Skeletal muscle tissue (tissue), 4 donors: ENCODE results near the gene FURIN. TPM values are rescaled to one million over a fixed set of nuclear protein-coding genes. Genes with fewer than 3 reads are reported as not detected.
"Not testable (repeated sequence)": the region's sequence is repeated elsewhere in the genome, so short reads cannot be mapped to it uniquely, and the experiment has no call there.

ENCODE experiments used
- H3K27ac ChIP-seq: one replicate; pipeline ENCODE4 v1.7.0; 2013; ENCODE audit warnings: mild to moderate bottlenecking, low read depth, low read length, inconsistent platforms
- H3K27me3 ChIP-seq, 3 donors: one replicate each; pipeline ENCODE4 v1.7.0; 2013; ENCODE audit warnings: low read length in 3 of 3; ENCODE audit not compliant: control insufficient read depth in 3 of 3, insufficient read depth in 3 of 3
- H3K36me3 ChIP-seq, 3 donors: one replicate each; pipeline ENCODE4 v1.7.0; 2013; ENCODE audit warnings: low read length in 3 of 3; ENCODE audit not compliant: control insufficient read depth in 3 of 3, insufficient read depth in 3 of 3
- H3K4me1 ChIP-seq, 3 donors: one replicate each; pipeline ENCODE4 v1.7.0; 2013; ENCODE audit warnings: low read length in 3 of 3, mild to moderate bottlenecking in 3 of 3; ENCODE audit not compliant: control insufficient read depth in 3 of 3, insufficient read depth in 3 of 3
- H3K4me3 ChIP-seq, 3 donors: one replicate each; pipeline ENCODE4 v1.7.0; 2013; ENCODE audit warnings: low read length in 3 of 3
- H3K9ac ChIP-seq, 3 donors: one replicate each; pipeline ENCODE4 v1.7.0; 2013; ENCODE audit warnings: low read length in 3 of 3, mild to moderate bottlenecking in 3 of 3, moderate library complexity in 2 of 3, low read depth in 1 of 3
- H3K9me3 ChIP-seq, 3 donors: one replicate each; pipeline ENCODE4 v1.7.0; 2013; ENCODE audit warnings: low read length in 3 of 3; ENCODE audit not compliant: control insufficient read depth in 3 of 3
- total RNA-seq: library from RNA; depleted of rRNA; stranded (reverse); fragments of >200 nt; gene quantifications from one replicate; pipeline ENCODE4 v1.2.3, GENCODE V29; 2014
- donor health status: Osteomylitis.

FURIN gene
- total RNA-seq, 1 donor from 2014 or later = 12.0 TPM

GRCh38 chr15:90840954-90841353, 27.4 kb upstream of the FURIN start:
- H3K9ac ChIP-seq = no peak overlapping the region
- H3K4me1 ChIP-seq = no peaks in the 10 kb centered on the region
- no peaks in the 10 kb centered on the region for H3K9me3 ChIP-seq
- H3K27me3 ChIP-seq = no peaks in the 10 kb centered on the region
- H3K4me3 ChIP-seq = no peak overlapping the region
- H3K36me3 ChIP-seq = no peaks in the 10 kb centered on the region
- no peak overlapping the region for H3K27ac ChIP-seq

- Histone ChIP-seq H3K9me3 (no peaks in the 10 kb centered on the region), H3K4me3 (no peak overlapping the region), H3K27me3 (no peaks in the 10 kb centered on the region), H3K4me1 (no peaks in the 10 kb centered on the region), H3K36me3 (no peaks in the 10 kb centered on the region), H3K9ac (no peak overlapping the region), H3K27ac (no peak overlapping the region)
Observed at GRCh38 chr15:90844696-90845095, 23.7 kb upstream of the FURIN start.

- Histone ChIP-seq H3K27ac (no peak overlapping the region), H3K27me3 (no peaks in the 10 kb centered on the region), H3K9ac (no peak overlapping the region)
Observed at GRCh38 chr15:90845201-90845949, 23.0 kb upstream of the FURIN start.

GRCh38 chr15:90849424-90849823, 19.0 kb upstream of the FURIN start:
- not testable (repeated sequence) for H3K4me3 ChIP-seq, H3K9me3 ChIP-seq, H3K36me3 ChIP-seq, H3K9ac ChIP-seq, H3K27ac ChIP-seq, H3K27me3 ChIP-seq, H3K4me1 ChIP-seq

More at GRCh38 chr15:90845201-90845949, 23.0 kb upstream of the FURIN start:
- H3K4me1 ChIP-seq = no peaks in the 10 kb centered on the region
- no peaks in the 10 kb centered on the region for H3K9me3 ChIP-seq
- no peaks in the 10 kb centered on the region for H3K36me3 ChIP-seq
- no peak overlapping the region for H3K4me3 ChIP-seq

DNA sequence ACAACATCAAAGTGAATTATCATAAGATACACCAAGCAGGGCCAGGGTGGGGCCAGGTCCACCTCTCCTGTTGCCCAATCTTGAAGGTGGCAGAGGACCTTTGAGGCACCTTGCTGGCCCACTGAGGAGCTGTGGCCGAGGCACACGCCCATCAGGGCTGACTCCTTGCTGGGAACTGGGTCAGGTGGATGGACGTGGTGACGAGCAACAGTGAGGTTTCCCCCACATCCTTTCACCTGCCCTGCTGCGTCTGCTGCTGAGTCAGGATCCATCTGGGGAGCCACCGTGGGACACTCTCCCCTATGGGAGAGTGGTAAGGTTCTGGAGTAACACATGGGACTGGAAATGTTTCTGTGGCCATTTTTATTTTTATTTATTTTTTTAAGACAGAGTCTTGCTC, 17.3 kb upstream of the FURIN start:
- Histone ChIP-seq H3K27me3 (no peaks in the 10 kb centered on the region), H3K27ac (no peak overlapping the region), H3K4me1 (no peaks in the 10 kb centered on the region), H3K9me3 (no peaks in the 10 kb centered on the region), H3K36me3 (no peaks in the 10 kb centered on the region), H3K4me3 (no peak overlapping the region), H3K9ac (no peak overlapping the region)

GRCh38 chr15:90851940-90852339, 16.4 kb upstream of the FURIN start:
- Histone ChIP-seq H3K27ac (no peak overlapping the region), H3K36me3 (no peaks in the 10 kb centered on the region), H3K9me3 (no peaks in the 10 kb centered on the region), H3K9ac (no peak overlapping the region), H3K27me3 (no peaks in the 10 kb centered on the region), H3K4me1 (no peaks in the 10 kb centered on the region), H3K4me3 (no peak overlapping the region)

- H3K9me3 ChIP-seq = no peaks in the 10 kb centered on the region
- no peaks in the 10 kb centered on the region for H3K27me3 ChIP-seq
- no peak overlapping the region for H3K4me3 ChIP-seq
- H3K27ac ChIP-seq = no peak overlapping the region
- H3K36me3 ChIP-seq = no peaks in the 10 kb centered on the region
- no peaks in the 10 kb centered on the region for H3K4me1 ChIP-seq
- no peak overlapping the region for H3K9ac ChIP-seq
Observed at GRCh38 chr15:90855139-90855538, 13.2 kb upstream of the FURIN start.

- H3K4me1 ChIP-seq = no peaks in the 10 kb centered on the region
Observed at GRCh38 chr15:90857337-90857736, 11.1 kb upstream of the FURIN start.

DNA sequence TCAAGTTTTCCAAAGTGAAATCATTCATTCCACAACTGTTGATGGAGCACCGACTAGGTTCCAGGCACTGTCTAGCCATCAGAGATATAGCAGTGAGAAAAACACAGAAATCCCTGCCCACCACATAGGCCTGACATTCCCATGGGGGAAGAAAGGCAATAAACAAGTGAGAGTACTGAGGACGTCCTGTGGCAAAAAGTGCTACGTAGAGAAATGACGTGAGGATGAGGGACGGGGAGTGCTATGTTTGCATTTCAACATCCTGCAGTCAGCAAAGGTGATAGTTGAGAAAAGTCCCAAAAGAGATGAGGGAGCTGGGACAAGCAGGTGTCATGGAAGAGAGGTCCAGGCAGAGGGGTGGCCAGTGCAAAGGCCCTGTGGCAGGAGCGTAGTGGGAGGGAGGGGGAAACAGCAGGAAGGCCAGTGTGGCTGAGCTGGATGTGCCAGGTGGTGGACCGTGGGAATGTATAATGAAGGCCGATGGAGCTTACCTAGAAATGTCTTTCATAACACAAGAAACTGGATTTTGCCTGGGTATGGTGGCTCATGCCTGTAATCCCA, 10.4 kb upstream of the FURIN start:
- Histone ChIP-seq H3K27me3 (no peaks in the 10 kb centered on the region), H3K4me3 (no peak overlapping the region), H3K9me3 (no peaks in the 10 kb centered on the region), H3K27ac (no peak overlapping the region), H3K4me1 (peaks cover 2 to 3% (median 2%) of the 10 kb centered on the region in 3 donors), H3K9ac (no peak overlapping the region), H3K36me3 (no peaks in the 10 kb centered on the region)

More at GRCh38 chr15:90857337-90857736, 11.1 kb upstream of the FURIN start:
- Histone ChIP-seq H3K9me3 (no peaks in the 10 kb centered on the region), H3K27me3 (no peaks in the 10 kb centered on the region), H3K36me3 (no peaks in the 10 kb centered on the region), H3K27ac (no peak overlapping the region), H3K4me3 (no peak overlapping the region), H3K9ac (no peak overlapping the region)

GRCh38 chr15:90859234-90860131, 8.9 kb upstream of the FURIN start:
- Histone ChIP-seq H3K9me3 (no peaks in the 10 kb centered on the region), H3K27ac (no peak overlapping the region), H3K4me3 (no peak overlapping the region)

More at GRCh38 chr15:90859234-90860131, 8.9 kb upstream of the FURIN start:
- peaks cover 7 to 8% (median 7%) of the 10 kb centered on the region in 3 donors for H3K4me1 ChIP-seq
- H3K36me3 ChIP-seq = no peaks in the 10 kb centered on the region
- H3K9ac ChIP-seq = no peak overlapping the region
- no peaks in the 10 kb centered on the region for H3K27me3 ChIP-seq
